GM12892 (cell line): ENCODE results near the gene TBC1D30.

ENCODE experiments used
- POLR2A ChIP-seq: IDR thresholded peaks from 2 replicates; pipeline ENCODE4 v1.6.1; 2011; ENCODE audit warnings: low read depth, low read length, control low read depth
- TAF1 ChIP-seq: IDR thresholded peaks from 2 replicates; pipeline ENCODE4 v1.6.1; 2011; ENCODE audit warnings: low read depth, mild to moderate bottlenecking, control low read depth, low read length, borderline replicate concordance

GRCh38 chr12:64824130-64824499 lies 332 bp upstream of the TBC1D30 start:
- TF ChIP-seq POLR2A (no peak), TAF1 (no peak)
